Measurements from ENCODE around the gene FMO5.

DNA sequence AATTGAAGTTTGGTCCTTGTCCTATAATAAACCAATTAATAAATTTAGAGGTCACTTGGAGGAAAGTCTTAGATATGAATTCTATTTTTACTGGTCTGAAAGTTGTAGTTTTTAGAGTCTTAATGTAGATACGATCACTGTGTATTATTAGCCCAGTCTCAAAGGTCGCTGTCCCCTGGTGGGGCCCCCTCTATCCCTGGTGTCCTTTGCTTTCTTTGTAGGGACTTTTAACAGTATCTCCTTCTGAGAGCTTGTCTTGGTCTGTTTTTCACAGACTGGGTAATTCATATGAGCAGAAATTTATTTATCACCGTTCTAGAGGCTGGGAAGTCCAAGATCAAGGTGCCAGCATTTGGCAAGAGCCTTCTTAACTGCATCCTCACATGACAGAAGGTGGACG is 35.8 kb upstream of the FMO5 start:
- no peak for TF ChIP-seq SMAD5 (IDR thresholded peaks at IDR 0.05; ENCODE audit: low read depth)
- no peak for TF ChIP-seq EP300 (IDR thresholded peaks at IDR 0.05; ENCODE audit: borderline replicate concordance in 1 of 2, control insufficient read depth in 1 of 2, low read depth in 2 of 2, low read length in 2 of 2)
- TF ChIP-seq, protein P1, sequence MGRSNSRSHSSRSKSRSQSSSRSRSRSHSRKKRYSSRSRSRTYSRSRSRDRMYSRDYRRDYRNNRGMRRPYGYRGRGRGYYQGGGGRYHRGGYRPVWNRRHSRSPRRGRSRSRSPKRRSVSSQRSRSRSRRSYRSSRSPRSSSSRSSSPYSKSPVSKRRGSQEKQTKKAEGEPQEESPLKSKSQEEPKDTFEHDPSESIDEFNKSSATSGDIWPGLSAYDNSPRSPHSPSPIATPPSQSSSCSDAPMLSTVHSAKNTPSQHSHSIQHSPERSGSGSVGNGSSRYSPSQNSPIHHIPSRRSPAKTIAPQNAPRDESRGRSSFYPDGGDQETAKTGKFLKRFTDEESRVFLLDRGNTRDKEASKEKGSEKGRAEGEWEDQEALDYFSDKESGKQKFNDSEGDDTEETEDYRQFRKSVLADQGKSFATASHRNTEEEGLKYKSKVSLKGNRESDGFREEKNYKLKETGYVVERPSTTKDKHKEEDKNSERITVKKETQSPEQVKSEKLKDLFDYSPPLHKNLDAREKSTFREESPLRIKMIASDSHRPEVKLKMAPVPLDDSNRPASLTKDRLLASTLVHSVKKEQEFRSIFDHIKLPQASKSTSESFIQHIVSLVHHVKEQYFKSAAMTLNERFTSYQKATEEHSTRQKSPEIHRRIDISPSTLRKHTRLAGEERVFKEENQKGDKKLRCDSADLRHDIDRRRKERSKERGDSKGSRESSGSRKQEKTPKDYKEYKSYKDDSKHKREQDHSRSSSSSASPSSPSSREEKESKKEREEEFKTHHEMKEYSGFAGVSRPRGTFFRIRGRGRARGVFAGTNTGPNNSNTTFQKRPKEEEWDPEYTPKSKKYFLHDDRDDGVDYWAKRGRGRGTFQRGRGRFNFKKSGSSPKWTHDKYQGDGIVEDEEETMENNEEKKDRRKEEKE (IDR thresholded peaks at IDR 0.05): no peak
- TF ChIP-seq, protein P2, sequence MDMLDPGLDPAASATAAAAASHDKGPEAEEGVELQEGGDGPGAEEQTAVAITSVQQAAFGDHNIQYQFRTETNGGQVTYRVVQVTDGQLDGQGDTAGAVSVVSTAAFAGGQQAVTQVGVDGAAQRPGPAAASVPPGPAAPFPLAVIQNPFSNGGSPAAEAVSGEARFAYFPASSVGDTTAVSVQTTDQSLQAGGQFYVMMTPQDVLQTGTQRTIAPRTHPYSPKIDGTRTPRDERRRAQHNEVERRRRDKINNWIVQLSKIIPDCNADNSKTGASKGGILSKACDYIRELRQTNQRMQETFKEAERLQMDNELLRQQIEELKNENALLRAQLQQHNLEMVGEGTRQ (IDR thresholded peaks at IDR 0.05; ENCODE audit: borderline replicate concordance, low read depth, low read length): no peak
- TF ChIP-seq SRF (IDR thresholded peaks at IDR 0.05; ENCODE audit: low read depth in 2 of 2, low read length in 2 of 2): no peak
- no peak for TF ChIP-seq ZNF274 (IDR thresholded peaks at IDR 0.05; ENCODE audit: insufficient read depth, insufficient read length)
- TF ChIP-seq, protein P3, sequence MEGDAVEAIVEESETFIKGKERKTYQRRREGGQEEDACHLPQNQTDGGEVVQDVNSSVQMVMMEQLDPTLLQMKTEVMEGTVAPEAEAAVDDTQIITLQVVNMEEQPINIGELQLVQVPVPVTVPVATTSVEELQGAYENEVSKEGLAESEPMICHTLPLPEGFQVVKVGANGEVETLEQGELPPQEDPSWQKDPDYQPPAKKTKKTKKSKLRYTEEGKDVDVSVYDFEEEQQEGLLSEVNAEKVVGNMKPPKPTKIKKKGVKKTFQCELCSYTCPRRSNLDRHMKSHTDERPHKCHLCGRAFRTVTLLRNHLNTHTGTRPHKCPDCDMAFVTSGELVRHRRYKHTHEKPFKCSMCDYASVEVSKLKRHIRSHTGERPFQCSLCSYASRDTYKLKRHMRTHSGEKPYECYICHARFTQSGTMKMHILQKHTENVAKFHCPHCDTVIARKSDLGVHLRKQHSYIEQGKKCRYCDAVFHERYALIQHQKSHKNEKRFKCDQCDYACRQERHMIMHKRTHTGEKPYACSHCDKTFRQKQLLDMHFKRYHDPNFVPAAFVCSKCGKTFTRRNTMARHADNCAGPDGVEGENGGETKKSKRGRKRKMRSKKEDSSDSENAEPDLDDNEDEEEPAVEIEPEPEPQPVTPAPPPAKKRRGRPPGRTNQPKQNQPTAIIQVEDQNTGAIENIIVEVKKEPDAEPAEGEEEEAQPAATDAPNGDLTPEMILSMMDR (IDR thresholded peaks at IDR 0.05 in 2 of 3, conservative IDR thresholded peaks at IDR 0.05 in 1 of 3; ENCODE audit: control insufficient read depth in 2 of 3, extremely low read depth in 1 of 3, insufficient read depth in 1 of 3, low read depth in 3 of 3, low read length in 3 of 3): no peak

All from GM12878 (cell line).